C4-2B (cell line): ENCODE data around the gene ZDHHC7.

ENCODE experiments used
- H3K27ac ChIP-seq: fragments of 450-650 bp; 2 replicates; pipeline ENCODE4 v1.5.1; 2017
- CTCF ChIP-seq: fragments of 450-650 bp; conservative IDR thresholded peaks from 2 replicates; pipeline ENCODE4 v1.5.1; 2017; ENCODE audit warnings: mild to moderate bottlenecking
- ZFX ChIP-seq: fragments of 450-650 bp; IDR thresholded peaks from 2 replicates; pipeline ENCODE4 v1.6.1; 2017

The ZDHHC7 gene

GRCh38 chr16:84959784-84960417 lies 51.4 kb downstream of the ZDHHC7 start:
- no peak overlapping the region for H3K27ac ChIP-seq
- TF ChIP-seq ZFX (no peak), CTCF (no peak)

- TF ChIP-seq ZFX (no peak), CTCF (no peak; the same call in 1 of the 2 replicates)
- H3K27ac ChIP-seq: no peak overlapping the region
Observed at GRCh38 chr16:84959045-84959576, 52.2 kb downstream of the ZDHHC7 start.

- no peak overlapping the region for H3K27ac ChIP-seq
- no peak for TF ChIP-seq CTCF
- no peak for TF ChIP-seq ZFX
Observed at GRCh38 chr16:84957792-84958191, 53.5 kb downstream of the ZDHHC7 start.

GRCh38 chr16:84957192-84957591 lies 54.1 kb downstream of the ZDHHC7 start:
- H3K27ac ChIP-seq: no peak overlapping the region
- no peak for TF ChIP-seq ZFX

GRCh38 chr16:84955427-84955826 lies 55.9 kb downstream of the ZDHHC7 start:
- no peak for TF ChIP-seq CTCF
- no peak for TF ChIP-seq ZFX
- H3K27ac ChIP-seq: peak overlapping the region; percentile 3; the same call in 1 of the 2 replicates

GRCh38 chr16:84953190-84953746 lies 58.1 kb downstream of the ZDHHC7 start:
- TF ChIP-seq ZFX (no peak), CTCF (no peak)
- H3K27ac ChIP-seq: no peak overlapping the region

GRCh38 chr16:84952335-84953189 lies 58.8 kb downstream of the ZDHHC7 start:
- no peak overlapping the region for H3K27ac ChIP-seq
- TF ChIP-seq ZFX (no peak), CTCF (peak; percentile 91)
